Hepatocyte (in vitro differentiated cells): Measurements from ENCODE around the gene CRYGA.

Experiments
- CTCF ChIP-seq: fragments of 200-600 bp; sonication (generic); IDR thresholded peaks from 2 replicates; pipeline ENCODE4 v1.5.1; 2016; ENCODE audit warnings: antibody characterized with exemption, mild to moderate bottlenecking; ENCODE audit not compliant: poor library complexity
- EZH2 ChIP-seq: fragments of 200-600 bp; sonication (generic); IDR thresholded peaks from 2 replicates; pipeline ENCODE4 v1.6.1; 2016; ENCODE audit warnings: antibody characterized with exemption, mild to moderate bottlenecking, borderline replicate concordance
- EZH2phosphoT487 ChIP-seq: fragments of 200-600 bp; sonication (generic); IDR thresholded peaks from one replicate; pipeline ENCODE4 v1.6.1; 2018; ENCODE audit warnings: antibody characterized with exemption, mild to moderate bottlenecking, low read depth, moderate library complexity; ENCODE audit not compliant: unreplicated experiment, severe bottlenecking

GRCh38 chr2:208174144-208174543 lies 10.8 kb upstream of the CRYGA start:
- TF ChIP-seq EZH2: no peak
- TF ChIP-seq CTCF: no peak
- TF ChIP-seq EZH2phosphoT487: no peak
